SHP77 (cell line): ENCODE data around the gene PFDN6.
A peak's percentile ranks its signal among the peaks of the same experiment; 100 is the strongest.

ENCODE experiments used
- DNase-seq, 2 experiments: peaks; one replicate each; lab custom pipeline; 2025; lab: John Stamatoyannopoulos, UW

Gene PFDN6

DNA sequence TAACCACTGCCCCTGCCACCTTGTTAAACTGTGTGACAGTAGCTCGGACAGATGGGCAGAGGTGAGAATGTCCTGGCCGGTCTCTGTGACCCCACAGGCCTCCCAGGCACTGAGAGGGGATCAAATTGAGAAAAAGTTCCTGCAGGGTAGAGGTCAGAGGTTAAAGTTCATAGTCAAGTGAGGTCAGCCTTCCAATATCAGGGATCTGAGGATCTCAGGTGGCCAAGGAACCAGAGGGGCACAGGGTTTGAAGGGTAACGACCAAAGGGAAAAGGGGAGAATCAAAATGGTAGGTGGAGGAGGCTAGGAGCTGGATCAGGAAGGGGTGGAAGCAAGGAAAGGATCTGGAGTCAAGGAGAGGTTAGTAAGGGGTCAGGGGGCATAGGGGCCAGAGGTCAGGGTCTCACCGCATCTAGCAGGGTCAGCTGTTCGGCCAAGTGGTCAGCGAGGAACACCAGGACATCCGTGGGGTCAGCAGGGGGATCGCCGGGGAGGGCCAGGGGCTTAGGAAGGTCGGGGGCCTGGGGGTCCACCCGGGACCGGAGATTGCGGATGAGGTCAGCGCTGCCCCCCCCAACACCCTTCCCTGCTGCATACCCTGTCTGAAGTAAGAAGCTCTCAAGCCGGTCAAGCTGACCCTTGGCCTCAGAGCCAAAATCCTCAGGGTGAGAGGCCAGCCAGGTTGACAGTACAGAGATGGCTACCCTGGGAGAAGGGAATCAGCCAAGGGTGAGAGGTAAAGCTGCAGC is 6.4 kb downstream of the PFDN6 start:
- DNase-seq = no peak

DNA sequence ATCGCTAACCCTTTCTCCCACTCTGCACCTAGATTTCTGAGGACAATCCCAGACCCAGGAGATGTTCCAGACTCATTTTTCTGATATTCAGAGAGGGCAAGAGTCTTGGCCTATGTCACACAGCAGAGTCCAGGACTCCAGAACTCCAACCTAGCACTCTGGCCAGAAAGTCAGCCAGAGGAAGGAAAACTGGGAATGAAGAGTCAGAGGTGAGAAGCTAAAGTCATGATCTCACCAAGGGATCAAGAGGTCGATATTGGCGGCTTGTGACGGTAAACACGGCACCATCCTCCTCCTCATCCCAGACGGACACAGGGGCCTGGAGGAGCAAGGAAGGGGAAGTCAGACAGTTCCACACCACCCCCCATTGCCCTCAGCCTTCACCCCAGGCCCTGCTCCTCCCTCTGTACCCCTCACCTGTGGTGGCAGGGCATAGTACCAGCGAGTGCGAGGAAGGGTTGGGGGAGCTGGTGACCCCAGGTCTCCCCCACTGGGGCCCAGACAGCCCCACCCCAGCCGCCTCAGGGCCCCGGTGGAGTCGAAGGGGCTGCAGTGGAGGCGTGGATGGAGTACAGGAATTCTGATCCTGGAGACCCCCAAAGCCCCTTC is 7.5 kb downstream of the PFDN6 start:
- DNase-seq = no peak

DNA sequence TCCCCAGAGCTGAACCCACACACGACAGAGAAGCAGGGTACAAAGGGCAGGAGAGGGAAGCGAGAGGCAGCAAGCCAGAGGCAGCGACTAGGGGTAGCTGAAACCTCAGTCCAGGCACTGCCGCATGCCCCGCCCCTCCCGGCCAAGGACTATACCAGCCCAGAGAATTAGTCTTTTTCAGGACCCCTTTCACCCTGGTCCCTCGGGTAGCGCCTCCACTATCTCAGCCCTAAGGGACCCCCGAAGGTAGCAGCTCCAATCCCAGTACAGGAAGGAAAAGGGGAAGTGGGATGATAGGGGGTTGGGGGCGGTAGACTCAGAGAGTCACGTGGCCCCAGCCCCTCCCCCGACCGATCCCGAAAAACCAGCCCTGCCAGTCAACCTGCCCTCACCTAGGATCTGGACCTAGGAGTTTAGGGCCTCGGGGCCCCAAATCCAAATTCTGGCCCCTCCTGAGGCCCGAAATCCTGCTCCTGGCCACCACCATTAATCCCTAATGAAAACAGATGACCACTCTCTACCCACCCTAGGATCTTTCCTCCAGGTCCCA is 8.1 kb downstream of the PFDN6 start:
- no peak for DNase-seq

DNA sequence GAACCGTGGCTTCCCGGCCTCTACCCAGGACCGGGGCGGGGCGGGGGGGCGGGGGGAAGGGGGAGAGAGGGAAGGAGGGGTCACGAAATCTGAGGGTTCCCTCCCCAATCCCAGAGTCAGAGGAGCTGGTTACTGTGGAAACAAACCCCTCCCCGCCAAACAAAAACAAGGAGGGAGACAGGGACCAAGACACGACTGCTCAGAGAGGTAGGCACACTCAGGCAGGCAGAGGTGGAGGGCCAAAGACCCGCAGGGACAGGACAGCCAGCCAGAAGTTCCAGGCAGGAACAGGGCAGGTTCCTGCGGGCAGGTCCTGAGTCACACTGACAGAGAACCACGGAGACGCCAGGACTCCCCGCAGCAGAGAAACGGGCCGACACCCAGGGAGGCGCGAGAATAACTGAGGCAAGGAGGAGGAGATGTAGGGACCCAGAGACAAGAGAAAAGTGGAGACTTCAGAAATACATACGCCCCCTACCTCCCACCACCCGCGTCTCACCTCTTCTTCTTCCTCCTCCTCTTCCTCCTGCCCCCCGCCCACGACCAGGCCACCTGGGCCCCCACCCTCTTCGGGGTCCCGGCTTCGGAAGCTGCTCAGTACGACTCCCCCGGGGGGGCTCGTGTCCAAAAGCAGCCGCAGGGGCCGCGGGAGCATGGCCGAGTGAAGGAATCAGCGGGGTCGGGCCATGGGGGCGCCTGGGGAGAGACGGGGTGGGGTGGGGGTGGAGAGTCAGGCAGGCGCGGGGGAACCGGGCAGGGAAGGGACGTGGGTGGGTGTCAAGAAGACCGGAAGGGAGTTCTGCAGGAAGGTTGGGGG is 8.8 kb downstream of the PFDN6 start:
- peak in 1 of 2 experiments; percentile 36 for DNase-seq

GRCh38 chr6:33298773-33299236 is 9.4 kb downstream of the PFDN6 start, which contains the start of gene RGL2:
RGL2 (minus strand) TSS chr6:33298942; CDS start chr6:33298610, 332 bp downstream.
- DNase-seq = peak in 1 of 2 experiments; percentile 49

DNA sequence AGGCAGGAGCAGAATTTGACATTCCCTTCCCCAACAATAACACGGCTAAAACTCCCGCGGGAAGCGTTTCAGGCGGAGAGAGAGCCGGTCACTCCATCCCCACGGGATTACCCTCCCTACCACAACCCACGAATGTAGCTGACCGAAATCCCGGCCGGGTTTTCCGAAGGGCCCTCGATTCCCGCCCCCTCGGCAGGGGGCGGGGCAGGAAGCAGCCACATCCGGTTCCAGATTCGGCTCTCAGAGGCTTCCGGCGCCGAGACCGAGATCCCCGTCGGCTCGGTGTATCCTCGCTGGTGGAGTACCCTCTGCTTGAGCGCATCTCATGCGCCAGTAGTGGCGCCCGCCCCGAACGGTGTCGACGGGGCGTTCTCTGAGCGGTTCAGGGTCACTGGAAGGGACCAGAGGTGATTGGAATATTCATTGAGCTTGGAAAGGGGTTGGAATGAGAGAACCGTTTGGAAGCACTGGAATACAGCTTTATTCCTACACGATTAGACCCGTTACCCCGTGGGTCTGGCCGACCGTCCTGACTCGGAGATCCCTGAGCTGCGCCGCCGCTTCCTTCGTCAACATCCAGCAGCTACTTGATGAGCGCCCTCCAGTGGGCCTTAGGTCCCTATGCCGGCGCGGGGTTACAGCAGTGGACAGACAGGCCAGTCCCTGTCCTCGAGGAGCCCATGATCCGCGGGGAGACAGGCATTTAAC is 10.0 kb downstream of the PFDN6 start:
- DNase-seq = peak; percentile 88 to 89

DNA sequence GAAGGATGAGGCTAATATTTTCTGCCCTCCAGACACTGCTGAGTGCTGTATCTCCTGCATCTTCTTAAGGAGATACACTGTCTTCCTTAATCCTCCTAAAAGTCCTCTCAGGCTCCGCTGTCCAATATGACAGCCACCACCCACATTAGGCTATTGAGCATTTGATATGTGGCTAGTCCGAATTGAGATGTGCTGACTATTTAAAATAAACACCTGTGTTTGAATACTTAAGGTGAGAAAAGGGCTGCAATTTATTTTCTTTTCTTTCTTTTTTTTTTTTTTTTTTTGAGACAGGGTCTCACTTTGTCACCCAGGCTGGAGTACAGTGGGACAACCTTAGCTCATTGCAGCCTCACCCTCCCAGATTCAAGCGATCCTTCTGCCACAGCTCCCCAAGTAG is 12.5 kb downstream of the PFDN6 start:
- DNase-seq = no peak

DNA sequence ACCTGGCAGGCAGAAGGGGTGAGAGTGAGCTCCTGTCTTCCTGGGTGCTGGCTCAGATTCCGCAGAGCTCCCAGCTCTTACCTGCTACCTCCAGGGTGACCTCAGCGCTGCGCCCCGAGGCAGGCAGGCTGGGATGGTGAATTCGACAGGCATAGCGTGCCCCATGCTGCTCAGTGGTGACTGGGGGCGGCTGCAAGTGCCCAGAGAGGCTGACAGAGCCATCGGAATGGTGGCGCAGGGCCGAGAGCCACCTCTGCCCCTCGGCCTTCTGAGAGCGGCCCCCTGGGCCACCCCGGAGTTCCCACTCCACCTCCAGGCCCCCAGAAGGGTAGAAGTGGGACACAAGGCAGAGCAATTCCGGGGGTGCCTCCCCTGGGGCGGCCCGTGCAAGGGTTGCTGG is 14.8 kb downstream of the PFDN6 start:
- no peak for DNase-seq

GRCh38 chr6:33305052-33305451 is 15.7 kb downstream of the PFDN6 start:
- no peak for DNase-seq

DNA sequence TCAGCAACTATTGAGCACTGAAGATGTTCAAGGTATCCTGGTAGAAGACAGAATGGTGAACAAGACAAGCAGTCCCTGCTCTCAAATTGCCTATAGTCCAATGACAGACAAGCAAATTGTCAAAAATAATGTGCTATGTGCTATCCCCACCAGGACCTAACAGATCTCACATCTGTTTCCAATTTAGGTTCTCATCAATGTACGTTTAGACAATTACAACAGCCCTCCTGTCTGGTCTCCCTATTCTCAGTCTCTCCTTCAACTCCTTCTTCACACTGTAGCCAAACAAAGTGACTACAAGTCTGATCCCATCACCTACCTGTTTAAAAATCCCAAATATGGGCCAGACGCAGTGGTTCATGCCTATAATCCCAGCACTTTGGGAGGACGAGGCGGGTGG is 17.0 kb downstream of the PFDN6 start:
- DNase-seq = no peak

DNA sequence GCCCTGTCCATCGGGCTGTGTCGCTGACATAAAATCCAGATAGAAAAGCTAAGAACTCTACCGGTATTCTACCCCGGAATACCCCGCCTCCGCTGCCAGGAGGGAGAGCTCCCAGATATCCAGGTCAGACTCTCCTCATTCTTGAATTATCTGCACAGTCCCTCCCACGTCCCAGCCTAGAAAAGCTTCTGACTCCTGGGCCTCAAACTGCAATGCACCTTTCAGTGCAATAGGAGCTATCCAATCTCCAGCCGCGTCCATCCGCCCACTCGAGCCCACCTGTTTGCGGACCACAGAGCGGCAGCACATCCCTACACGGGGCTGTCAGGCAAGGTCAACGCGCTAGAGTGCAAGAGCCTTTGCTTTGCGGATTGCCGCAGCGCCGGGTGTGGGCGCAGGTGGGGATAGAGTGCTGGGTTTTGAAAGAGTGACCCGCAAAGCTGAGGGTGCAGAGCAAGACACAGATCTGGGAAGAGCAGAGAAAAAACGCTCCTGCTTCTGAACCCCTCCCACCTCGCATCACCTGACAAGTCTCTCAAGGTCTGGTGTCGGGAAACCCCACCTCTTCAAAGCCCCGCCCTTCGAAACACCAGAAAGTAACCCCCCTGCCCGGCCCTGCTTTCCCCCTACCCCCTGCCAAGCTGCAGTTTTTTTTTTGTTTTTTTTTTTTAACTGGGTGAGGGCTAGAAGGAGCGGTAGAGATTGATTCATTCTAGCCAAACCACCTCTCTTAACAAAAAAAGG is 23.1 kb downstream of the PFDN6 start:
- peak; percentile 46 to 64 for DNase-seq

DNA sequence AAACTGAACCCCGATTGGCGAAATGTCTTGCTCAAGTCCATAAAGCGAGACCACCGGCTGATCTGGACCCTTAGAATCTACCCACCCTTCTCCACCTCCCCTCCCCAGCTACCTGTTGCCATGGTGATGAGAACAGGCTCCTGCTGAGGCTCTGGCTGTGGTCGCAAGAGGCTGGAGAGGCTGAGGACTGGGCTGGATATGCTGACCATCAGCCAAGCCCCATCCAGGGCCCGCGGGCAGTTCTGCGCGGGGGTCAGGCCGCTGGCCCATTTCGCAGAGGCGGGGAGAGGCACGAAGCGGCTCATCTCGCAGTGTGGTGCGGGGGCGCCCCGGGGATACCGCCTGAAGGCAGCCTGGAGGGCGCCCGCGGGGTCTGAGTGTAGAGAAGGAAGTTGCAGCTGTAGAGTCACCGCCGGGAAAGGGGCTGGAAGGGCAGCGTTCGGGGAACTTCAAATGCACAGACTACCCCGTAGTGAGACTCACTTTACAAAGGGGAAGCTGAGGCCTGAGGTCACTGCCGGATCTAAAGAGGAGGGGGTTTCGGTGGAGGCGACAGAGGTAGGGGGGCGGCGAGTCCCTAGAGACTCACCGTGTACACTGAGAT is 23.8 kb downstream of the PFDN6 start:
- DNase-seq = peak in 1 of 2 experiments; percentile 21

DNA sequence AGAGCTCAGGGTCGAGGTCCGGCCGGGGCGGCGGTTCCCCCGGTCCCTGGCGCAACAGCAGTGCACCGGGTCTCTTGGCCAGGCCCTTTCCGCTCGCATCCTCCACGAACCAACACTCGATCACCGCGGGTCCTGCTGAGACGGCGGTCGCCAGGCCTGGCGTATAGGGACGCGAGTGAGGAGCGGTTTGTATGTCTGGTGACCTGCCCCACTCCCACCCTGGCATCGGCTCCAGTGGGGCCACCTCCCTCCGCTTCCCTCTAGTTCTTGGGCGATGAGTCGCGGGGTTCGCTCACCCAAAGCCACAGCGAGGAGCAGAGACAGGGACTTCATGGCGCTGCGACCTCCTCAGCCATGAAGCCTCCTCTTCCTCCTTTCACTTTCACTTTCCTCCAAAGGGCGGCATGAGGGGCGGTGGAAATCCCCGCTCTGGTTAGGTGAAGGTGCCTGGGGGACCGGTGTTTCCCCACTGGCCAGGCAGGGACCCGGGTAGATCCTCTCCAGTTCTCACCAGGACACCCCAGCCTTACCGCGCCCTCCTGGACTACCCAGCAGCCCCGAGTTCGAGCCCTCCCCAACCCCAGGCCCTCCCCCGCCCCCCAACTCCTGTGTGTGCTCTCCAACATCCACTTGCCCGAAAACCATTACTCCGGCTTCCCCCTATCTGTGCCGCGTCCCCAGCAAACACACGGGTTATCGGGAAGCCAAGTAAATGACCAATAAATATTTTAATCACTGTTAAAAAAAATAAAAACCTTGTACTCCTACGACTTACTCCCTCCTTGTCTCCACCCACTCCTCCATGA is 24.5 kb downstream of the PFDN6 start, which contains the start of gene TAPBP:
Gene TAPBP, minus strand, starts transcription at position 370 of the 806 bp plus-strand sequence. Its CDS starts 37 bp downstream, at position 333.
- DNase-seq = peak in 1 of 2 experiments; percentile 19

GRCh38 chr6:33314515-33314942 is 25.1 kb downstream of the PFDN6 start:
- peak; percentile 37 to 47 for DNase-seq

GRCh38 chr6:33314943-33315792 is 25.8 kb downstream of the PFDN6 start:
- no peak for DNase-seq

GRCh38 chr6:33315793-33316602 is 26.6 kb downstream of the PFDN6 start:
- no peak for DNase-seq

GRCh38 chr6:33316603-33317418 is 27.4 kb downstream of the PFDN6 start:
- DNase-seq = peak in 1 of 2 experiments; percentile 49
